Skin of body (tissue), 2 donors: ENCODE data around the gene ADAM33. TPM values are rescaled to one million over a fixed set of nuclear protein-coding genes. Genes with fewer than 3 reads are reported as not detected.

ENCODE experiments used
- DNase-seq: peaks from one replicate; lab custom pipeline; 2025; lab: John Stamatoyannopoulos, UW
- total RNA-seq: library from RNA; depleted of rRNA; stranded (reverse); fragments of >200 nt; gene quantifications from one replicate; pipeline ENCODE4 v1.2.3, GENCODE V29; 2014

Gene ADAM33
- total RNA-seq, 1 donor from 2014 or later, result 53.2 TPM

- DNase-seq, result no peak
Observed at GRCh38 chr20:3647473-3647872, 34.3 kb downstream of the ADAM33 start.

GRCh38 chr20:3646651-3647050 lies 35.2 kb downstream of the ADAM33 start:
- DNase-seq, result no peak

- DNase-seq, result no peak
Observed at GRCh38 chr20:3646067-3646440, 35.8 kb downstream of the ADAM33 start.

GRCh38 chr20:3645309-3646066 lies 36.3 kb downstream of the ADAM33 start:
- no peak for DNase-seq

GRCh38 chr20:3640259-3640658 lies 41.6 kb downstream of the ADAM33 start:
- no peak for DNase-seq

GRCh38 chr20:3635346-3635745 lies 46.5 kb downstream of the ADAM33 start:
- DNase-seq, result no peak

GRCh38 chr20:3633913-3634478 lies 47.8 kb downstream of the ADAM33 start:
- DNase-seq, result no peak

- DNase-seq, result no peak
Observed at GRCh38 chr20:3632311-3633004, 49.4 kb downstream of the ADAM33 start.

- DNase-seq, result no peak
Observed at GRCh38 chr20:3631534-3631933, 50.3 kb downstream of the ADAM33 start.

GRCh38 chr20:3630429-3630828 lies 51.4 kb downstream of the ADAM33 start:
- DNase-seq, result no peak

- no peak for DNase-seq
Observed at GRCh38 chr20:3629893-3630292, 51.9 kb downstream of the ADAM33 start.

GRCh38 chr20:3628502-3629314 lies 53.1 kb downstream of the ADAM33 start:
- no peak for DNase-seq

GRCh38 chr20:3627476-3627875 lies 54.3 kb downstream of the ADAM33 start:
- no peak for DNase-seq

GRCh38 chr20:3622406-3622805 lies 59.4 kb downstream of the ADAM33 start:
- DNase-seq, result no peak

- DNase-seq, result no peak
Observed at GRCh38 chr20:3621111-3621510, 60.7 kb downstream of the ADAM33 start.

Other genes with a start within 250 kb of the ADAM33 start
- 26.3 TPM for gene ATRN, start 211.0 kb downstream of the ADAM33 start, total RNA-seq
- not detected for gene GFRA4, start 18.6 kb downstream of the ADAM33 start, total RNA-seq
- 3.5 TPM for gene SIGLEC1, start 30.6 kb upstream of the ADAM33 start, total RNA-seq
- 14.0 TPM for gene HSPA12B, start 50.7 kb upstream of the ADAM33 start, total RNA-seq
- gene ADISSP, start 85.7 kb upstream of the ADAM33 start, total RNA-seq, result 14.4 TPM
- not detected for gene SPEF1, start 99.4 kb upstream of the ADAM33 start, total RNA-seq
- gene CENPB, start 104.7 kb upstream of the ADAM33 start, total RNA-seq, result 30.9 TPM
- gene CDC25B, start 114.3 kb upstream of the ADAM33 start, total RNA-seq, result 22.4 TPM
- gene AP5S1, start 138.5 kb upstream of the ADAM33 start, total RNA-seq, result 5.8 TPM
- 13.5 TPM for gene MAVS, start 164.8 kb upstream of the ADAM33 start, total RNA-seq
- gene PANK2, start 207.4 kb upstream of the ADAM33 start, total RNA-seq, result 39.8 TPM